Measurements from ENCODE around the gene PRKAG1. TPM values are rescaled to one million over a fixed set of nuclear protein-coding genes. Genes with fewer than 3 reads are reported as not detected.

The PRKAG1 gene
- total RNA-seq, 1 experiment from 2014 or later, result 80.3 TPM

DNA sequence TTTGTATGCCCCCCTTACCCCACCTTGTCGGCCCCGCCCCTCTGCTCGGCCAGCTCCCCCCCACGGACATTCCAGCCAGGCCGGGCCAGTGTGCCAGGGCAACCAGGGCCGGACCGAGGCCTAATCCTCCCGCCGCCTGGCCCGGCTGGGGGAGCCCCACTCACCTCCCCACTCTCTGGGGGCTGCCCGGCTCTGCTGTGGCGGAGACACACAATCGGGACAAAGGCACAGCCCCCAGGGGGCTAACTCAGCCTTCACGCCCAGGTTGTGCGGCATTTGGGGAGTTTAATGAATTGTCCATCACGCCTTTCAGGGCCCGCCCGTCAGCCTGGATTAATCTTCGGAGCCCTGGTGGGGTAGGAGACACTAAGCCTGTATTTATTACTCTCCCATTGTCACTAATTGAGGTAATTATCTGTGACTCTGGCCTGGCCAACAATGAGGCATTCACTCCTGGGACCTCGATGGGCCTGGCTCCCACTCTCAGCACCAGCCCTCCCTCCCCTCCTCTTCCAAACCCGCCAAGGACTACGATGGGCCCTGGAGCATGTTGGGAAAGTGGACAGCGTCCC, 31.8 kb downstream of the PRKAG1 start:
- Mint-ChIP-seq H3K9me3 (ENCODE audit: unreplicated experiment) (no peaks in the 10 kb centered on the region), H3K36me3 (ENCODE audit: insufficient read depth, unreplicated experiment) (peaks cover 1% of the 10 kb centered on the region), H3K27ac (ENCODE audit: low read depth, unreplicated experiment) (no peak overlapping the region), H3K4me3 (ENCODE audit: unreplicated experiment) (no peak overlapping the region), H3K4me1 (ENCODE audit: insufficient read depth, unreplicated experiment) (no peaks in the 10 kb centered on the region), H3K27me3 (ENCODE audit: insufficient read depth, unreplicated experiment) (peaks cover 74% of the 10 kb centered on the region)
- CTCF ChIA-PET, result interaction anchor here (1.4 to 3.9 kb wide), 4 partner anchors 9 to 134 kb away, joined by 5 to 37 read pairs (median 10); partner anchors contain the start of genes DDX23 and WNT1
- POLR2A ChIA-PET, result no interaction called here
- TF ChIP-seq, protein P1, sequence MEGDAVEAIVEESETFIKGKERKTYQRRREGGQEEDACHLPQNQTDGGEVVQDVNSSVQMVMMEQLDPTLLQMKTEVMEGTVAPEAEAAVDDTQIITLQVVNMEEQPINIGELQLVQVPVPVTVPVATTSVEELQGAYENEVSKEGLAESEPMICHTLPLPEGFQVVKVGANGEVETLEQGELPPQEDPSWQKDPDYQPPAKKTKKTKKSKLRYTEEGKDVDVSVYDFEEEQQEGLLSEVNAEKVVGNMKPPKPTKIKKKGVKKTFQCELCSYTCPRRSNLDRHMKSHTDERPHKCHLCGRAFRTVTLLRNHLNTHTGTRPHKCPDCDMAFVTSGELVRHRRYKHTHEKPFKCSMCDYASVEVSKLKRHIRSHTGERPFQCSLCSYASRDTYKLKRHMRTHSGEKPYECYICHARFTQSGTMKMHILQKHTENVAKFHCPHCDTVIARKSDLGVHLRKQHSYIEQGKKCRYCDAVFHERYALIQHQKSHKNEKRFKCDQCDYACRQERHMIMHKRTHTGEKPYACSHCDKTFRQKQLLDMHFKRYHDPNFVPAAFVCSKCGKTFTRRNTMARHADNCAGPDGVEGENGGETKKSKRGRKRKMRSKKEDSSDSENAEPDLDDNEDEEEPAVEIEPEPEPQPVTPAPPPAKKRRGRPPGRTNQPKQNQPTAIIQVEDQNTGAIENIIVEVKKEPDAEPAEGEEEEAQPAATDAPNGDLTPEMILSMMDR (IDR thresholded peaks at IDR 0.05; ENCODE audit: unreplicated experiment), result no peak
- no TSS peak for BruUV-seq (replicated peaks)
- intact Hi-C loops (cut with micrococcal nuclease), result no loop called here
- no peak for DNase-seq (ENCODE audit: unreplicated experiment)

DNA sequence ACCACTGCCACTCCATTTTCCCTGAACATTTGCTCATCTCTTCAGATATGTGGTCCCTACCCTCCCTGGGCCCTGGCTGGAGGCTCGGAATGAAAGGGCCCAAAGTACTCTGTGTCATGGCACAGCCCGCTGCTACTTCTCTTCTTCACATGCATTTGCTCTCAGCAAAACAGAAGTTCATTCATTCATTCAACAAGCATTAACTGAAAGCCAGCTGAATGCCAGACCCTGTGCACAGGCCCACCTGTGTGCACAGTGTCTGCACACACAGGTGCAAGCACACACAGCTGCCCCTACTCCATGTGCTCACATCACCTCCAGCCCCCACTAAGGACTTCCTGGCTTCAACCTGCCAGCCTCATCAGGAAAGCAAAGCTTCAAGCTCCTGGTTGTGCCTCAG, 32.7 kb downstream of the PRKAG1 start:
- no TSS peak for BruUV-seq (replicated peaks)
- CTCF ChIA-PET, result interaction anchor here (0.6 to 3.9 kb wide), 4 partner anchors 8 to 205 kb away, joined by 3 to 37 read pairs (median 4); partner anchors contain the start of genes DDX23 and WNT1
- no peak overlapping the region for H3K27ac Mint-ChIP-seq (ENCODE audit: low read depth, unreplicated experiment)
- POLR2A ChIA-PET, result no interaction called here
- intact Hi-C loops (cut with micrococcal nuclease), result no loop called here
- TF ChIP-seq, protein P1 (IDR thresholded peaks at IDR 0.05; ENCODE audit: unreplicated experiment), result no peak
- peaks cover 83% of the 10 kb centered on the region for H3K27me3 Mint-ChIP-seq (ENCODE audit: insufficient read depth, unreplicated experiment)
- H3K36me3 Mint-ChIP-seq (ENCODE audit: insufficient read depth, unreplicated experiment), result peaks cover 6% of the 10 kb centered on the region
- H3K9me3 Mint-ChIP-seq (ENCODE audit: unreplicated experiment), result no peaks in the 10 kb centered on the region
- no peak for DNase-seq (ENCODE audit: unreplicated experiment)
- no peaks in the 10 kb centered on the region for H3K4me1 Mint-ChIP-seq (ENCODE audit: insufficient read depth, unreplicated experiment)
- H3K4me3 Mint-ChIP-seq (ENCODE audit: unreplicated experiment), result no peak overlapping the region

DNA sequence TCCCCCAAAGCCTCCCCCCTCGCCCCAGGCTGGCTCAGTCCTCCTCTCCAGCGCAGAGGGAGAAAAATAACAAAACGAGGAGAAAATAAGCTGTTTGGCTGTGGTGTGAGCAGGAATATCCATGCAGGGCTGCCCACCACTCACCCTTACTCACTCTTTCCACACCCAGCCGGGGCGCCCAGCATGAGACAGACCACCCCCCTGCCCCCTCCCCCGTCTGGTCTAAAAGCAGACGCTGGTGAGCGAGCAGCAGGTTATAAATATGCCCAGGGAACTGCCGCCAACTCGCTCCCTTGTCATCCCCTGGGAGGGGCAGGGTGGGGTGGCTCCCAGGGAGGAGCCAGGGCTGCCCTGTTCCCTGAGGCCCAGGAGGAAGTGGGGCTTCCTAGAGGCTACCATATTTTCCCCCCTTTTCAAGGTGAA, 33.1 kb downstream of the PRKAG1 start:
- H3K27ac Mint-ChIP-seq (ENCODE audit: low read depth, unreplicated experiment), result no peak overlapping the region
- H3K9me3 Mint-ChIP-seq (ENCODE audit: unreplicated experiment), result no peaks in the 10 kb centered on the region
- H3K36me3 Mint-ChIP-seq (ENCODE audit: insufficient read depth, unreplicated experiment), result peaks cover 6% of the 10 kb centered on the region
- intact Hi-C loops (cut with micrococcal nuclease), result no loop called here
- POLR2A ChIA-PET, result no interaction called here
- CTCF ChIA-PET, result interaction anchor here (1.1 to 3.9 kb wide), 3 partner anchors 8 to 133 kb away, joined by 4 to 37 read pairs (median 5); partner anchors contain the start of genes DDX23 and WNT1
- DNase-seq (ENCODE audit: unreplicated experiment), result no peak
- no TSS peak for BruUV-seq (replicated peaks)
- no peak overlapping the region for H3K4me3 Mint-ChIP-seq (ENCODE audit: unreplicated experiment)
- H3K4me1 Mint-ChIP-seq (ENCODE audit: insufficient read depth, unreplicated experiment), result no peaks in the 10 kb centered on the region
- TF ChIP-seq, protein P1 (IDR thresholded peaks at IDR 0.05; ENCODE audit: unreplicated experiment), result no peak
- peaks cover 86% of the 10 kb centered on the region for H3K27me3 Mint-ChIP-seq (ENCODE audit: insufficient read depth, unreplicated experiment)

DNA sequence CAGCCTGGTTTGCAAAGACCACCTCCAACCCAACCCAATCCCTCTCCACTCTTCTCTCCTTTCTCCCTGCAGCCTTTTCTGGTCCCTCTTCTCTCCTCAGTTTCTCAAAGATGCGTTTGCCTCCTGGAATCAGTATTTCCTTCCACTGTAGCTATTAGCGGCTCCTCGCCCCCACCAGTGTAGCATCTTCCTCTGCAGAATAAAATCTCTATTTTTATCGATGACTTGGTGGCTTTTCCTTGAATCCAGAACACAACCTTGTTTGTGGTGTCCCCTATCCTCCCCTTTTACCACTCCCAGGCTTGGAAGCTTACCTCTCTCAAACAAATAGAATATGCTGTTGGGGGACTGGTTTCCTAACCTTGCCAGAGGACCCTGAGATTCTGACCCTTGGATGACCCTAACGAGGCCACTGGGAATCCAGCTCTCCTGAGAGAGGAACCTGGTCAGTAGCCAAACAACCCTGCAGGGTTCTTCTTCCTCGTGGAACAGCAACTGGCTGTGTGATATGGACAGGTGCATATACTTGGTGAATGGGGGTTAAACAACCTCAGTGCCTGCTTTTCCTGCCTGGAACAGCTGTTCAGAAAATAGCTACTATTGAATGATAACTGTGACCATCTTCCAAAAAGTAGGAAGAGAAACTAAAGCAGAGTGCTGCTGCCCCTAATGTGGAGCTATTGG, 36.0 kb downstream of the PRKAG1 start:
- Mint-ChIP-seq H3K36me3 (ENCODE audit: insufficient read depth, unreplicated experiment) (peaks cover 6% of the 10 kb centered on the region), H3K4me3 (ENCODE audit: unreplicated experiment) (no peak overlapping the region), H3K4me1 (ENCODE audit: insufficient read depth, unreplicated experiment) (peaks cover 4% of the 10 kb centered on the region), H3K9me3 (ENCODE audit: unreplicated experiment) (no peaks in the 10 kb centered on the region), H3K27ac (ENCODE audit: low read depth, unreplicated experiment) (no peak overlapping the region), H3K27me3 (ENCODE audit: insufficient read depth, unreplicated experiment) (peaks cover 86% of the 10 kb centered on the region)
- TF ChIP-seq, protein P1 (IDR thresholded peaks at IDR 0.05; ENCODE audit: unreplicated experiment), result no peak
- DNase-seq (ENCODE audit: unreplicated experiment), result no peak
- CTCF ChIA-PET, result interaction anchor here (0.7 to 2.5 kb wide), 6 partner anchors 10 to 129 kb away, joined by 3 to 11 read pairs (median 4); no protein-coding TSS in a partner anchor
- POLR2A ChIA-PET, result interaction anchor here (1.1 kb wide), 1 partner anchor 26 kb away, joined by 3 read pairs; no protein-coding TSS in a partner anchor
- BruUV-seq (replicated peaks), result no TSS peak
- intact Hi-C loops (cut with micrococcal nuclease), result no loop called here

Measured in MCF 10A (cell line).